ENCODE data around the gene EHD3. TPM values are rescaled to one million over a fixed set of nuclear protein-coding genes. Genes with fewer than 3 reads are reported as not detected.

Gene EHD3
- total and polyA plus RNA-seq, 4 donors: 7.2 to 20.2 (median 13.2) TPM

DNA sequence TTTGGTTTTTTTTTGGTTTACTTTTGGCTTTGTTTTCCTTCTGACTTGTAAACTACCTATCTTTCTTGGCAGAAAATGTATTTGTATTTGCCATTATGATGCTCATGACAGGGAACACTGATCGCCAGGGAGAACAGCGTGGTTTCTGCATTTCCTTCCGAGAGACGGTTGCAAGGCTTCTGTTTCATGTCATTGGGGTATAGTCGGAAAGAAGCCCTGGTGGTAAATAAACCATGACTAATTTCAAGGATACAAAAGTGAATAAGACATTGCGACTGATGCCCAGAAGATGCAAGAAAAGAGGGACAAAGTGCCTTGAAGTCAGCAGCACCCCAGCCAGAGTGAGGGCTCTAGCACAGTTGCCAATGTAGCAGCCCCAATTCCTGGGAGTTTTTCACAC lies 12.4 kb upstream of the EHD3 start:
- H3K36me3 ChIP-seq (ENCODE audit: control insufficient read depth in 4 of 4, insufficient read depth in 3 of 4, low read depth in 1 of 4, low read length in 3 of 4): no peaks in the 10 kb centered on the region
- DNase-seq (ENCODE audit: low spot score): no peak
- H3K4me3 ChIP-seq (ENCODE audit: low read depth in 1 of 3, low read length in 3 of 3): no peak overlapping the region
- no peak overlapping the region for H3K27ac ChIP-seq (ENCODE audit: low read depth in 1 of 2, low read length in 2 of 2)
- H3K4me1 ChIP-seq (ENCODE audit: control insufficient read depth in 4 of 4, insufficient read depth in 4 of 4, low read length in 3 of 4): no peaks in the 10 kb centered on the region
- H3K9ac ChIP-seq (ENCODE audit: low read depth in 1 of 2, low read length in 2 of 2): no peak overlapping the region
- peaks cover 0 to 8% (median 0%) of the 10 kb centered on the region in 4 donors for H3K27me3 ChIP-seq (ENCODE audit: control insufficient read depth in 4 of 4, insufficient read depth in 4 of 4, low read length in 3 of 4)
- TF ChIP-seq EGR1 (IDR thresholded peaks at IDR 0.05; ENCODE audit: low read depth in 2 of 2): no peak
- TF ChIP-seq YY1 (IDR thresholded peaks at IDR 0.05): no peak
- no peak for TF ChIP-seq RXRA (IDR thresholded peaks at IDR 0.05)
- TF ChIP-seq FOXA1 (IDR thresholded peaks at IDR 0.05): no peak
- no peak for TF ChIP-seq HNF4A (conservative IDR thresholded peaks at IDR 0.05)
- TF ChIP-seq MAX (IDR thresholded peaks at IDR 0.05): no peak
- TF ChIP-seq FOXA2 (IDR thresholded peaks at IDR 0.05): no peak
- no peak for TF ChIP-seq ATF3 (IDR thresholded peaks at IDR 0.05)
- TF ChIP-seq HNF4G (IDR thresholded peaks at IDR 0.05): no peak
- TF ChIP-seq GABPA (IDR thresholded peaks at IDR 0.05 in 1 of 2, conservative IDR thresholded peaks at IDR 0.05 in 1 of 2): no peak
- TF ChIP-seq REST (IDR thresholded peaks at IDR 0.05): no peak
- no peak for TF ChIP-seq SP1 (IDR thresholded peaks at IDR 0.05)
- TF ChIP-seq NR2F2 (IDR thresholded peaks at IDR 0.05): no peak
- no peak for TF ChIP-seq RAD21 (IDR thresholded peaks at IDR 0.05)
- TF ChIP-seq JUND (IDR thresholded peaks at IDR 0.05): no peak
- 66% methylated on average over 6 of the region's 6 CpGs for WGBS
- H3K9me3 ChIP-seq (ENCODE audit: control insufficient read depth in 4 of 4, low read length in 3 of 4): no peaks in the 10 kb centered on the region

DNA sequence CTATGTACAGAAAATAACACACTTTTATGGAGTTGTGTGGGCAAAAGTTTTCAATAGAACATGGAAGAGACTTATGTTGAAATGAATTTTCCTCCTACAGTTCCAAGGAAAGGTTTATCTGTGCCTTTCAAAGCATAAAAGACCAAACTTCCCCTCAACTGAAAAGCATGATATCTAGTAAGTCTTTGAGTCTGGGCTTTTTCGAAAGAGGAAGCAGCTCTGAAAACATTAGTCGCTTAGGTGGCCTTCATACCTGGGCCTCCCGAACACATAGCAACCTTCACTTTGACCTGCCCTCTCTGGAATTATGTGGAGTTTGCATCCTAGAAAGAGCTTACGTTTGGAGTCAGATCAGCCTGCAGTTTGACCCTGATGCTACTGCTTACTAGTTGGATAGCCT lies 11.9 kb upstream of the EHD3 start:
- DNase-seq (ENCODE audit: low spot score): no peak
- Histone ChIP-seq H3K9ac (ENCODE audit: low read depth in 1 of 2, low read length in 2 of 2) (no peak overlapping the region), H3K27me3 (ENCODE audit: control insufficient read depth in 4 of 4, insufficient read depth in 4 of 4, low read length in 3 of 4) (peaks cover 0 to 8% (median 0%) of the 10 kb centered on the region in 4 donors), H3K4me1 (ENCODE audit: control insufficient read depth in 4 of 4, insufficient read depth in 4 of 4, low read length in 3 of 4) (no peaks in the 10 kb centered on the region), H3K4me3 (ENCODE audit: low read depth in 1 of 3, low read length in 3 of 3) (no peak overlapping the region), H3K9me3 (ENCODE audit: control insufficient read depth in 4 of 4, low read length in 3 of 4) (no peaks in the 10 kb centered on the region), H3K36me3 (ENCODE audit: control insufficient read depth in 4 of 4, insufficient read depth in 3 of 4, low read depth in 1 of 4, low read length in 3 of 4) (no peaks in the 10 kb centered on the region), H3K27ac (ENCODE audit: low read depth in 1 of 2, low read length in 2 of 2) (no peak overlapping the region)
- 67% methylated on average over 4 of the region's 4 CpGs for WGBS
- no peak for TF ChIP-seq YY1 (IDR thresholded peaks at IDR 0.05)
- no peak for TF ChIP-seq RXRA (IDR thresholded peaks at IDR 0.05)
- TF ChIP-seq SP1 (IDR thresholded peaks at IDR 0.05): no peak
- no peak for TF ChIP-seq GABPA (IDR thresholded peaks at IDR 0.05 in 1 of 2, conservative IDR thresholded peaks at IDR 0.05 in 1 of 2)
- TF ChIP-seq RAD21 (IDR thresholded peaks at IDR 0.05): no peak
- no peak for TF ChIP-seq ATF3 (IDR thresholded peaks at IDR 0.05)
- TF ChIP-seq TAF1 (conservative IDR thresholded peaks at IDR 0.05): no peak
- TF ChIP-seq NR2F2 (IDR thresholded peaks at IDR 0.05): no peak
- TF ChIP-seq, protein P1, sequence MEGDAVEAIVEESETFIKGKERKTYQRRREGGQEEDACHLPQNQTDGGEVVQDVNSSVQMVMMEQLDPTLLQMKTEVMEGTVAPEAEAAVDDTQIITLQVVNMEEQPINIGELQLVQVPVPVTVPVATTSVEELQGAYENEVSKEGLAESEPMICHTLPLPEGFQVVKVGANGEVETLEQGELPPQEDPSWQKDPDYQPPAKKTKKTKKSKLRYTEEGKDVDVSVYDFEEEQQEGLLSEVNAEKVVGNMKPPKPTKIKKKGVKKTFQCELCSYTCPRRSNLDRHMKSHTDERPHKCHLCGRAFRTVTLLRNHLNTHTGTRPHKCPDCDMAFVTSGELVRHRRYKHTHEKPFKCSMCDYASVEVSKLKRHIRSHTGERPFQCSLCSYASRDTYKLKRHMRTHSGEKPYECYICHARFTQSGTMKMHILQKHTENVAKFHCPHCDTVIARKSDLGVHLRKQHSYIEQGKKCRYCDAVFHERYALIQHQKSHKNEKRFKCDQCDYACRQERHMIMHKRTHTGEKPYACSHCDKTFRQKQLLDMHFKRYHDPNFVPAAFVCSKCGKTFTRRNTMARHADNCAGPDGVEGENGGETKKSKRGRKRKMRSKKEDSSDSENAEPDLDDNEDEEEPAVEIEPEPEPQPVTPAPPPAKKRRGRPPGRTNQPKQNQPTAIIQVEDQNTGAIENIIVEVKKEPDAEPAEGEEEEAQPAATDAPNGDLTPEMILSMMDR (IDR thresholded peaks at IDR 0.05; ENCODE audit: low read depth, low read length, missing input control): no peak
- no peak for TF ChIP-seq FOXA1 (IDR thresholded peaks at IDR 0.05)
- TF ChIP-seq JUND (IDR thresholded peaks at IDR 0.05): no peak
- no peak for TF ChIP-seq FOXA2 (IDR thresholded peaks at IDR 0.05)
- no peak for TF ChIP-seq ZBTB33 (IDR thresholded peaks at IDR 0.05)
- TF ChIP-seq HNF4G (IDR thresholded peaks at IDR 0.05): no peak
